KOPT-K1 (cell line): ENCODE measurements around the gene TMEM217.

ENCODE experiments used
- H3K27ac ChIP-seq: fragments of 200-600 bp; sonication (generic); 2 replicates; pipeline ENCODE4 v1.5.1; 2016; ENCODE audit warnings: antibody characterized with exemption, mild to moderate bottlenecking, low read depth, low read length; ENCODE audit not compliant: poor library complexity, severe bottlenecking
- H3K36me3 ChIP-seq: fragments of 200-600 bp; sonication (generic); 2 replicates; pipeline ENCODE4 v1.5.1; 2017; ENCODE audit warnings: antibody characterized with exemption, mild to moderate bottlenecking, low read length, moderate library complexity; ENCODE audit not compliant: insufficient read depth
- H3K9me3 ChIP-seq: fragments of 200-600 bp; sonication (generic); 2 replicates; pipeline ENCODE4 v1.5.1; 2017; ENCODE audit warnings: antibody characterized with exemption, low read length, mild to moderate bottlenecking; ENCODE audit not compliant: insufficient read depth, poor library complexity, severe bottlenecking

Gene TMEM217

GRCh38 chr6:37168163-37168758, 89.7 kb downstream of the TMEM217 start:
- Histone ChIP-seq H3K9me3 (no peaks in the 10 kb centered on the region), H3K27ac (no peak overlapping the region), H3K36me3 (peaks cover 26% of the 10 kb centered on the region)

GRCh38 chr6:37162740-37163139, 95.2 kb downstream of the TMEM217 start:
- Histone ChIP-seq H3K9me3 (no peaks in the 10 kb centered on the region), H3K27ac (no peak overlapping the region), H3K36me3 (no peaks in the 10 kb centered on the region)
